ENCODE data around the gene TNP2.

Gene TNP2

DNA sequence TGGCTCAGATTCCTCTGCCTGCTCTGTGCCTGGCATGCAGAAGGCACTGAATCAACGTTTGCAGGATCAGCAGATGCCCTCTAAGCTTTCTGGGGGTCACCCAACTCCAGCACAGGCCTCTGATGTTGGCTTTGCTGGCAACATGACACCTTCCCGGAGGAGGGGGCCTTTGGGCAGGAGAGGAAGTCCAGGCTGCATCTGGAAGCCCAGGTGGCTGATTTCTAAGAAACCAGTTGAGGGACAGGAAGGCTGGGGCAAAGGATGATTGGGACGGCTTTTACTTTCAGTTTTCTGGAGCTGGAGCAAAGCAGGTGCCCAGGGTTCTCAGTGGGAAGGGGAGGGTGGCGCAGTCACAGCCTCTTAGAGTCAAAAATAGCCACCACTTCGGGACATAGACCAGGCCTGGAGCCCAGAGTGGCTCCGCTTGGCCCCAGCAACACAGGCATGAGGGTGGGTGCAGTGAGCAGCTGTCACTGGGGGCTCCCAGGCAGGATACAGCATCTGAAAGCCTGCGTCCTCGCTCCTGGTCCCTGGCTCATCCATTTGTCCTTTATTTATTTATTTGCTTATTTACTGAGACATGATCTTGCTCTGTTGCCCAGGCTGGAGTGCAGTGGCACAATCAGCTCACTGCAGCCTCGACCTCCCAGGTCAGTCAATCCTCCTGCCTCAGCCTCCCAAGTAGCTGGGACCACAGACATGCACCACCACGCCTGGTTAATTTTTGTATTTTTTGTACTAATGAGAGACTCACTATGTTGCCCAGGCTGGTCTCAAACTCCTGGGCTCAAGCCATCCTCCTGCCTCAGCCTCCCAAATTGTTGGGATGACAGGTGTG lies 28.3 kb downstream of the TNP2 start:
- H3K27ac ChIP-seq: no peak overlapping the region
- TF ChIP-seq, protein P1, sequence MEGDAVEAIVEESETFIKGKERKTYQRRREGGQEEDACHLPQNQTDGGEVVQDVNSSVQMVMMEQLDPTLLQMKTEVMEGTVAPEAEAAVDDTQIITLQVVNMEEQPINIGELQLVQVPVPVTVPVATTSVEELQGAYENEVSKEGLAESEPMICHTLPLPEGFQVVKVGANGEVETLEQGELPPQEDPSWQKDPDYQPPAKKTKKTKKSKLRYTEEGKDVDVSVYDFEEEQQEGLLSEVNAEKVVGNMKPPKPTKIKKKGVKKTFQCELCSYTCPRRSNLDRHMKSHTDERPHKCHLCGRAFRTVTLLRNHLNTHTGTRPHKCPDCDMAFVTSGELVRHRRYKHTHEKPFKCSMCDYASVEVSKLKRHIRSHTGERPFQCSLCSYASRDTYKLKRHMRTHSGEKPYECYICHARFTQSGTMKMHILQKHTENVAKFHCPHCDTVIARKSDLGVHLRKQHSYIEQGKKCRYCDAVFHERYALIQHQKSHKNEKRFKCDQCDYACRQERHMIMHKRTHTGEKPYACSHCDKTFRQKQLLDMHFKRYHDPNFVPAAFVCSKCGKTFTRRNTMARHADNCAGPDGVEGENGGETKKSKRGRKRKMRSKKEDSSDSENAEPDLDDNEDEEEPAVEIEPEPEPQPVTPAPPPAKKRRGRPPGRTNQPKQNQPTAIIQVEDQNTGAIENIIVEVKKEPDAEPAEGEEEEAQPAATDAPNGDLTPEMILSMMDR (IDR thresholded peaks at IDR 0.05): no peak
- TF ChIP-seq ZFX (IDR thresholded peaks at IDR 0.05; ENCODE audit: borderline replicate concordance): no peak

DNA sequence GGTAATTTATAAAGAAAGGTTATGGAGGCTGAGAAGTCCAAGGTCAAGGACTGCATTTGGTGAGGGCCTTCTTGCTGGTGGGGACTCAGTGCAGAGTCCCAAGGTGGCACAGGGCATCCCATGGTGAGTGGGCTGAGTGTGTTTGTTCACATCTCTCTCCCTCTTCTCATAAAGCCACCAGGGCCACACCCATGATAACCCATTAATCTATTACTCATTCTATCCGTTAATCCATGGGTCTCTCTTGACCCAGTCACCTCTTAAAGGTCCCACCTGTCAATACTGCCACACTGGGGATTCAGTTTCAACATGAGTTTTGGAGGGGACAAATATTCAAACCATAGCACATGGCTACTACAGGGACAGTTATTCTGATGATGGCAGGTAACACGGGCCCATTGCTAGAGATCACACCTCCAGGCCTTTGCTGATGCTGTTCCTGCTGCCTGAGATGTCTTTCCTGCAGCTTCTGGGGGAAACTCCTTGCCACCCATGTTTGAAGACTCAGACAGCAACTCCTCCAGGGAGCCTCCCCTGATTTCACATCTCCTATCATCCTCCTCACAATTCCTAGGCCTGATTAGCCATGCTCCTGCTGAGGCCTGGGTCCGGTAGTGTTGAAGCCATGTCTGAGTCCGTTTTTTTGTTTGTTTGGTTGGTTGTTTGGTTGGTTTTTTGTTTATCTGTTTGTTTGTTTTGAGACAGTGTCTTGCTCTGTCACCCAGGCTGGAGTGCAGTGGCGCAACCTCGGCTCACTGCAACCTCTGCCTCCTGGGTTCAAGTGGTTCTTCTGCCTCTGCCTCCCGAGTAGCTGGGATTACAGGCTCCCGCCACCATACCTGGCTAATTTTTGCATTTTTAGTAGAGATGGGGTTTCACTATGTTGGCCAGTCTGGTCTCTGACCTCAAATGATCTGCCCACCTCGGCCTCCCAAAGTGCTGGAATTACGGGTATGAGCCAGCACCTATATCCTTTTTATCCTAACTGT lies 29.2 kb downstream of the TNP2 start:
- no peak for TF ChIP-seq ZFX (IDR thresholded peaks at IDR 0.05; ENCODE audit: borderline replicate concordance)
- TF ChIP-seq, protein P1 (IDR thresholded peaks at IDR 0.05): no peak
- H3K27ac ChIP-seq: no peak overlapping the region

DNA sequence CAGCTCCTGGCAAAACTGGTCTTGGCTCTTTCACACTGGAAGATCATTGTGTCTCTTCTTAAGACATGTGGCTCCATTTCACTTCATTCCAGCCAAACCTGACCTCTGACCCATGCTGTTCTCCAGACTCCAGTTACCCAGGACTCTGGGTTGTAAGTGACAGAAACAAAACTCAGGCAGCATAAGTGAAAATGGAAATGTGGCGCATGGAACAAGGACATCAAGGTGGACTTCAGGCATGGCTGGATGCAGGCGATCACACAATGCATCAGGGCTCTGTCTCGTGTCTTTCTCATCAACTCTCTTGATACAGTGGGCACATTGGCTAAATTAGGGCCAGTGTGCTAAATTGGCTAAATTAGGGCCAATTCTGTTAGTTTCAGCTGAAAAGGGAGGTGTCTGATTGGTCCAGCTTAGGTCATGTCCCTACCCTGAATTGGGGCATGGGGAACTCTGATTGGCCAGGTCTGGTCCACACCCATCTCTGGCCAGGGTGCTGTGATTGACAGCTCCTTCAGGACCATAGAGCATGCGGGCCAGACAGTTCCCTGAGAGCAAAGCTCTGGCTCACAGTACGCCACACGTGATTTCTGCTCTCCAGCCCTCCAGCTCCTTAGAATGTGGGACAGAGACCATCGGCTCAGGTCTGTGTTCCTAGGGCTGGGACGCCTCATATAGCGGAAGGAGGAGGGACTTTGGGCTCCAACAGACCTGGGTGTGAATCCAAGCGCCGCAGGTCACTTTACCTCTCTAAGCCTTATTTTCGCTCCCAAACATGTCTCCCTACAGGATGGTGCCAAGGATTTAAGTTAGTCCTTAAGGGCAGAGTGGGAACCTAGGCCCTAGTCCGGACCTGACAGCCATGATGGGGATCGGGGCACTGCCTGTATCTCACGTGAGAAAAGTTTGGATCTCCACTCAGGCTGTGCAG lies 30.6 kb downstream of the TNP2 start:
- H3K27ac ChIP-seq: no peak overlapping the region
- TF ChIP-seq, protein P1 (IDR thresholded peaks at IDR 0.05): no peak
- TF ChIP-seq ZFX (IDR thresholded peaks at IDR 0.05; ENCODE audit: borderline replicate concordance): no peak

DNA sequence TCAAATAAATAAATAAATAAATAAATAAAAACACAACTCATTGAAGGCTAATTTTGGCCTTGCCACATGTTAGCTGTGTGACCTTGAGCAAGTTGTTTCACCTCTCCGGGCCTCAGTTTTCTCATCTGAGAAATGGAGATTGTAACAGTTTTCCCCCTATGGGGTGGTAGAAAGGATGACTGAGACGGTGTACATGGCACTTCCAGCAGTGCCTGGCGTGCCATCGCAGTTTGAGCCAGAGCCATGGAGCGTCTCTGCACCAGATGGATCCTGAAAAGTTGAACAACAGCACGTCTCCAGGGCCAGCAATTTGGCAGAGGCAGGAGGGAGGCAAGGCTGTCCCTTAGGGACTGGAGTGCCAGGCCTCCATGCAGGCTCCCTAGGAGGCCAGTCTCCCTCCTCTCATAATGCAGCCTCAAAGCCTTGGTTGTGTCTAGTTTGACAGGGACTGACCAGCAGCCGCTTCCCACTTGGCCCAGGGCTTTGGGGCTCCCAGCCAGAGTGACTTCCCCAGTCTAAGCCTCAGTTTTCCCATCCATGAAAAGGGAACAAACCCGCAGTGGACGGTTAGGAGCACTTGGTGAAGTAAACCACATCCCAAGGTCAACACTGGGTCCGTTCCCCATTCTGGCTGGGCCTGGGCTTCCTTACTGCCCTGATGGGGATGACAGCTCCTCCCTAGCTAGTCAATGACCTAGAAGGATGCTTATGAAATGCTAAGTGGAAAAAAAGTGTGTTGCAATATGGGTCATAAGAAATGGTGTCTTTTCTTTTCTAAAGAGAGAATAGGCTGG lies 32.5 kb downstream of the TNP2 start:
- no peak for TF ChIP-seq ZFX (IDR thresholded peaks at IDR 0.05; ENCODE audit: borderline replicate concordance)
- TF ChIP-seq, protein P1 (IDR thresholded peaks at IDR 0.05): no peak

DNA sequence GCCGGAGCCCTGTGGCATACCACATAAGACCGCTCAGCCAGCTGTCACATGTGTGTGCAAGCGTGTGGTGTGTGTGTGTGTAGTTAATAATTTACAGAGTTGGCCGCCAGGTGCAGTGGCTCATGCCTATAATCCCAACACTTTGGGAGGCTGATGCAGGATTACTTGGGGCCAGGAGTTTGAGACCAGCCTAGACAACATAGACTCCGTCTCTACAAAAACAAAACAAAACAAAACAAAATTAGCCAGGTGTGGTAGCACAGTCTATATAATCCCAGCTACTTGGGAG lies 33.5 kb downstream of the TNP2 start:
- TF ChIP-seq, protein P1 (IDR thresholded peaks at IDR 0.05): no peak
- TF ChIP-seq ZFX (IDR thresholded peaks at IDR 0.05; ENCODE audit: borderline replicate concordance): no peak
- no peak overlapping the region for H3K27ac ChIP-seq

More for the DNA sequence above, 32.5 kb downstream of the TNP2 start:
- no peak overlapping the region for H3K27ac ChIP-seq

Measured in 22Rv1 (cell line).